ENCODE data around the gene ATP10A. TPM values are rescaled to one million over a fixed set of nuclear protein-coding genes. Genes with fewer than 3 reads are reported as not detected.

The ATP10A gene
- polyA plus RNA-seq, 1 donor (not counting 4 experiments of a cell fraction or from before 2014, with no cell fraction given) = not detected

DNA sequence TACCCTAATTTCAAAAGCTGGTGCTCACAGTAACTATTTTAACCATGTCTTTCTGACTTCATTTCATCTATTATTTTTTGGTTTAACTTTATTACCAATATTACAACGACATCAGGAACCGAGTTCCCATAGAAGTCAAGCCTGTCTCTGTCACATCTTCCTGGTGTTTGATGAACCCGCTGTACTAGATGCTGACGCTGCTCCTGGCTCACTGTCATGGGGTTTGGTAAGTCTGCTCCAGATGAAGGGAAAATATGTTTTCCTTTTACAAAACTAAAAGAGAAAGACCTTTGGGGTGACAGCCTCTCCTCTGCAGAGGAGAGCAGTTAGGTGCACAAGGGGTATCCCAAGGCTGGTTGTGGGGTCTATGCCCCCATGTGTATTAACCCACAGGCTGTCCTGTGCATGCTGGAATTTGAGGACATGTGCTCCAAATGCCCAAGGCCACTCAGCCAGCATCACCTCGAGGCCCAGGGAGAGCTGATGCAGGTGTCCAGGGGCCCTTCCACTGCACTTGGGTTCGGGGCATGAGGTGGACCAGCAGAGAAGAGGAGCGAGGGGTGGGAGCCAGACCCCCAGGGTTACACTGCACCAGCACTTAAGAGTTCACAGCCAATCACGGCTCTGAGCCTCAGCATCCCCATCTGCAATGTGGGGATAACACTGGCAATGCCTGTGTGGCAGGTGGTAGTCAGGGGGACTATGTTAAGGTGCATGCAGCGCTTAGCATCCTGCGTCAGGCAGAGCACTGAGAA lies 62.2 kb downstream of the ATP10A start:
- Histone ChIP-seq H4K20me1 (ENCODE audit: control insufficient read depth, extremely low read depth, insufficient read depth, low read length) (no peaks in the 10 kb centered on the region), H3K9me3 (ENCODE audit: control insufficient read depth, low read depth, low read length) (peaks cover 15% of the 10 kb centered on the region), H3K4me1 (ENCODE audit: control insufficient read depth, extremely low read depth, insufficient read depth, low read length) (no peaks in the 10 kb centered on the region), H2AFZ (ENCODE audit: control insufficient read depth, low read length) (no peak overlapping the region), H3K79me2 (ENCODE audit: control insufficient read depth, insufficient read depth, low read length) (no peaks in the 10 kb centered on the region), H3K9me1 (ENCODE audit: control insufficient read depth, extremely low read depth, insufficient read depth, low read length) (no peaks in the 10 kb centered on the region), H3K4me3 (ENCODE audit: control insufficient read depth in 2 of 3, extremely low read depth in 1 of 3, insufficient read depth in 2 of 3, low read depth in 1 of 3, low read length in 3 of 3) (no peak overlapping the region), H3K27me3 (ENCODE audit: control insufficient read depth, extremely low read depth, insufficient read depth, low read length) (no peaks in the 10 kb centered on the region), H3K9ac (ENCODE audit: control insufficient read depth, extremely low read depth, insufficient read depth, low read length) (no peak overlapping the region), H3K27ac (ENCODE audit: control insufficient read depth, insufficient read depth, low read length) (no peak overlapping the region), H3K4me2 (ENCODE audit: control insufficient read depth, extremely low read depth, insufficient read depth, low read depth, low read length) (no peak overlapping the region), H3K36me3 (ENCODE audit: control insufficient read depth in 2 of 2, extremely low read depth in 1 of 2, insufficient read depth in 2 of 2, low read length in 2 of 2) (no peaks in the 10 kb centered on the region)
- TF ChIP-seq EZH2 (IDR thresholded peaks at IDR 0.05; ENCODE audit: low read length) (no peak), CTCF (optimal IDR thresholded peaks at IDR 0.05 in 1 of 3, IDR thresholded peaks at IDR 0.05 in 1 of 3, conservative IDR thresholded peaks at IDR 0.05 in 1 of 3; ENCODE audit: extremely low read depth in 1 of 3, insufficient read depth in 2 of 3, low read length in 3 of 3) (no peak)
- no peak for DNase-seq (ENCODE audit: low read depth, low spot score)
- dilution Hi-C loops (cut with MboI; ENCODE audit: extremely low pct_ligation_motif_present, low sequenced_read_pairs) = no loop called here
- FAIRE-seq = no peak

GRCh38 chr15:25799906-25800700 lies 63.0 kb downstream of the ATP10A start:
- no peaks in the 10 kb centered on the region for H3K9me1 ChIP-seq (ENCODE audit: control insufficient read depth, extremely low read depth, insufficient read depth, low read length)
- no peaks in the 10 kb centered on the region for H3K79me2 ChIP-seq (ENCODE audit: control insufficient read depth, insufficient read depth, low read length)
- no peak overlapping the region for H3K4me2 ChIP-seq (ENCODE audit: control insufficient read depth, extremely low read depth, insufficient read depth, low read depth, low read length)
- H2AFZ ChIP-seq (ENCODE audit: control insufficient read depth, low read length) = no peak overlapping the region
- dilution Hi-C loops (cut with MboI; ENCODE audit: extremely low pct_ligation_motif_present, low sequenced_read_pairs) = no loop called here
- DNase-seq (ENCODE audit: low read depth, low spot score) = no peak
- no peaks in the 10 kb centered on the region for H4K20me1 ChIP-seq (ENCODE audit: control insufficient read depth, extremely low read depth, insufficient read depth, low read length)
- no peak overlapping the region for H3K4me3 ChIP-seq (ENCODE audit: control insufficient read depth in 2 of 3, extremely low read depth in 1 of 3, insufficient read depth in 2 of 3, low read depth in 1 of 3, low read length in 3 of 3)
- H3K4me1 ChIP-seq (ENCODE audit: control insufficient read depth, extremely low read depth, insufficient read depth, low read length) = no peaks in the 10 kb centered on the region
- H3K27me3 ChIP-seq (ENCODE audit: control insufficient read depth, extremely low read depth, insufficient read depth, low read length) = no peaks in the 10 kb centered on the region
- H3K36me3 ChIP-seq (ENCODE audit: control insufficient read depth in 2 of 2, extremely low read depth in 1 of 2, insufficient read depth in 2 of 2, low read length in 2 of 2) = no peaks in the 10 kb centered on the region
- no peak overlapping the region for H3K27ac ChIP-seq (ENCODE audit: control insufficient read depth, insufficient read depth, low read length)
- no peak for FAIRE-seq
- no peak for TF ChIP-seq CTCF (optimal IDR thresholded peaks at IDR 0.05 in 1 of 3, IDR thresholded peaks at IDR 0.05 in 1 of 3, conservative IDR thresholded peaks at IDR 0.05 in 1 of 3; ENCODE audit: extremely low read depth in 1 of 3, insufficient read depth in 2 of 3, low read length in 3 of 3)
- no peak for TF ChIP-seq EZH2 (IDR thresholded peaks at IDR 0.05; ENCODE audit: low read length)
- peaks cover 16% of the 10 kb centered on the region for H3K9me3 ChIP-seq (ENCODE audit: control insufficient read depth, low read depth, low read length)
- no peak overlapping the region for H3K9ac ChIP-seq (ENCODE audit: control insufficient read depth, extremely low read depth, insufficient read depth, low read length)
